GM18868 (cell line): ENCODE data around the gene PLAAT4.

Experiments used
- ATAC-seq: cut with Tn5 transposase; IDR thresholded peaks from one replicate; pipeline ENCODE4 v1.9.1; 2021; ENCODE audit warnings: mild to moderate bottlenecking, moderate library complexity; ENCODE audit not compliant: unreplicated experiment

The PLAAT4 gene

GRCh38 chr11:63536669-63537292 lies at the start of gene PLAAT4:
Gene PLAAT4, plus strand, starts transcription at chr11:63536808. Its CDS starts 61 bp downstream, at chr11:63536869.
- no peak for ATAC-seq

- no peak for ATAC-seq
Observed at GRCh38 chr11:63488789-63489188, 47.8 kb upstream of the PLAAT4 start.

GRCh38 chr11:63489879-63490278 lies 46.7 kb upstream of the PLAAT4 start:
- ATAC-seq: no peak

DNA sequence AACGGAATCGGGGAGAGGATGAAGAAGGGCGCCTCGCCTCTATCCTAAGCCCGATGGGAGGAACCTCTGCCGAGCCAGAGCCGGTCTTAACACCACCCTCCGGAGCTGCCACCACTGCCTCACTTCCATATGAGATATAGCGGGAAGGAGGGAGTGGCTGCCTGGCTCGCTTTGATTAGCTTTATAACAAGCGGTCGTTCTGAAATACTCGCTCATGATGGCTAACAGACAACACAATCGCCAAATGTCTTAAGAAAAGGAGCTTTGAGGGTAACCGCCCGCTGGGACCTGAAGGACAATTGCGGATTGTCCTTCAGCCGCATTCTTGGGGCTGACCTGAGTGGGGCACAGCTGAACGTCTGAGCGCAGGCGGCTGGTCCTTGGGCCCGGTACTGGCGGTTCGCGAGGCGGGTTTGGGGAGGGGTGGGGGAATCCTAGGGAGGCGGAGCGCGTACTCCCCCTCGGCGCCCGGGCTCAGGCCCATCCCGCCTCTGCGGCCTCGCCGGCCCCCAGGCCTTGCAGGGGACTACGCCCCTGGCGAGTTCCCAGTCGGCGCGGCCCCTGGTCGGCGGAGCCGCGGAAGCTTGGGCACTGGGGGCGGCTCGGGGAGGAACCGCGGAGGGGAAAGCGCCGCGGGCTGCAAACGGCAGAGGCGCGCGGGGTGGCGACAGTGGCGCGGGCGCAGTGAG lies 45.9 kb upstream of the PLAAT4 start, which contains the start of gene PLAAT5:
TSS of gene PLAAT5 (minus strand) at position 617 of the 689 bp plus-strand sequence. CDS start at position 484, 133 bp downstream.
- ATAC-seq: no peak

- no peak for ATAC-seq
Observed at GRCh38 chr11:63491240-63491587, 45.4 kb upstream of the PLAAT4 start.

DNA sequence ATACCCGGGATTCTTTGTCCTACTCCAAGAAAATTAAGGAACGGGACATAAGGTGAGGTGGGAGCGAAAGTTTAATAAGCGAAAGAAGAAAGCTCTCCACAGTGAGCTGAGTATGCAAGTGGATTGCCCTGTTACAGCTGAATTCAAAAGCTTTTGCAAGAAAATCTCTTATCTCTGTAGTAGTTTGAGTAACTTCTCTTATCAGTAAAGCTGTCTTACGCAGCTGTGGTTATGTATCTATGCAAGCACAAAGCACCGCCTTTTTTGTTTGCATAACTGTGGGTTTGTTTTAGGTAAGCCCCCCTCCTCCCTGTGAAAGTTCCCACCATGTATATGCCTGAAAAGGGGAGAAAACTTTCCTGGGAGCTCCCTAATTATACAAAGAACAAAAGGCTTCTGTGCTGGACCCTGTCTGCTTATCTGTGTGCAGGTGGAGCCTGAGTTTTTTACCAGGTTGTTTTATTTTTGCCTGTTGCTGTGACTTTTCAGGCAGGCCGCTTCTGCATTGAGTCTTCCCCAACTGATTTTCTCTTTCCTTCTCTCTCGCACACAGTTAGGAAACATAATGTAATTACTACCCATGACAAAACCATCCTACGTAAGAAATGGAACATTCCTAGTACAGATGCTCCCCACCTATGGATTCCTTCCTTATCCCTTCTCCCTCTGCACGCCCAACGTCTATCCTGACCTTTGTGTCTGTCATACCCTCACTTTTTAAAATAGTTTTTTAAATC lies 44.8 kb upstream of the PLAAT4 start:
- no peak for ATAC-seq

DNA sequence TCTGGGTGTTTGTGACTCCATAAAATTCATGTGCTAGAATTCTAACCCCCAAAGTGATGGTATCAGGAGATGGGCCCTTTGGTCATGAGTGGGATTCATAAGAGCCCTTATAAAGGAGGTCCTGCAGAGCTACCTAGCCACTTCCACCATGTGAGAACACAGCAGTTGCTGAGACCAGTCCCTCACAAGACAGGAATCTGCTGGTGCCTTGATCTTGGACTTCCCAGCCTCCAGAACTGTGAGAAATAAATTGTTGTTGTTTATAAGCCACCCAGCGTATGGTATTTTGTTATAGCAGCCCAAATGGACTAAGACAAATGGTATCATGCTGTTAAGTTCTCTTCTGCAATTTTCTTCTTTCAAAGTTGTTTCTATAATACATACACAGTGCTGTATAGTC lies 44.2 kb upstream of the PLAAT4 start:
- no peak for ATAC-seq

- no peak for ATAC-seq
Observed at GRCh38 chr11:63493127-63493526, 43.5 kb upstream of the PLAAT4 start.

- no peak for ATAC-seq
Observed at GRCh38 chr11:63494975-63495374, 41.6 kb upstream of the PLAAT4 start.

DNA sequence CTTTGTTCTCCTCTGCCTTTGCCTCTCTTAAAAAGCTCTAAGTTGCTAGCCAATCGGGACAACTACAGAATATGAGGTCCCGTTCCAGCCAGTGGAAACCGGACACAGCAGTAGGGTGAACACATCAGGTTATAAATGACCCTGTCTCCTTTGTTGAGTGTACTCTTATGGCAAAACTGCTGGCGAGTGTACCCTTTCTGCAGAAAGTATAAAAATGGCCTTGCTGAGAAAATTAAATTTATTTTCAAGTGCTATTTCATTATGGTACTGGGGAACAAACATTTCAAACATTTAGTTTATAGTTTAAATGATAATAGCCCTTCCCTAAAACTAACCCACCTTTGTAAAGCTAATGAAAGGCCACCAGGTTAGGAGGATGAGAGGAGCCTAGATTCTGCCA lies 36.7 kb upstream of the PLAAT4 start:
- ATAC-seq: no peak

DNA sequence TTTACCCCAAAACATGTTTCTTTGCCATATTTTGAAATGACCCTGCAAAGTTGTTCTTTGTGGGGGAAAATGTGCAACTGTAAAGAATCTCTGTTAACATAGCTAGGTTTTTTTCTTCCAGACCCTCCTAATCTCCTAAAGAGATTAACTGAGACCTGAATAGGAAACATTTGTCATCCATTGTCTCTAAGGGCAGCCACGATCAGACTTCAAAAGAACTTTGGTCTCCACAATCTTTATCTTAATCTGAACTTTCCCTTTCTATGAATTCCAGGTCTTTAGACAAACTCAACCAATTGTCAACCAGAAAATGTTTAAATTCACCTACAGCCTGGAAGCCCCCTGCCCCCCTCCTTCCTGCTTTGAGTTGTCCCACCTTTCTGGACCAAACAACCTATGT lies 35.4 kb upstream of the PLAAT4 start:
- ATAC-seq: no peak

GRCh38 chr11:63502252-63502820 lies 34.3 kb upstream of the PLAAT4 start:
- no peak for ATAC-seq

DNA sequence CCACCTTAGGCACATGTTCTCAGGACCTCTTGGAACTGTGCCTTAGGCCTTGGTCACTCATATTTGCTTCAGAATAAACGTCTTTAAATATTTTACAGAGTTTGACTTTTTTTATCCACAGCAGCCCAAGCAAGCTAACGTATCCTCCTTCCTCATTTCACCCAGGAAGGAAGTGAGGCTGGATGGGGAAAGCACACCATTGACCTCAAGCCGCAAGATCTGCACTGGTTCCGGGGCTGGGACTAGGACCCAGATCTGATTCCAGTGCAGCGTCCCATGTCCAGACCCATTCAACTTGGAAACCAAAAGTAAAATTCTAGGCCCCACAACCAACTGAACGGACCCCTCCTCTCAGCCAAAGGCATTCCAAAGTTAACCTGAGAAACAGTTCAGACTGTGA lies 33.1 kb upstream of the PLAAT4 start:
- no peak for ATAC-seq

- ATAC-seq: no peak
Observed at GRCh38 chr11:63504054-63504453, 32.6 kb upstream of the PLAAT4 start.

GRCh38 chr11:63504933-63505586 lies 31.5 kb upstream of the PLAAT4 start:
- ATAC-seq: no peak

DNA sequence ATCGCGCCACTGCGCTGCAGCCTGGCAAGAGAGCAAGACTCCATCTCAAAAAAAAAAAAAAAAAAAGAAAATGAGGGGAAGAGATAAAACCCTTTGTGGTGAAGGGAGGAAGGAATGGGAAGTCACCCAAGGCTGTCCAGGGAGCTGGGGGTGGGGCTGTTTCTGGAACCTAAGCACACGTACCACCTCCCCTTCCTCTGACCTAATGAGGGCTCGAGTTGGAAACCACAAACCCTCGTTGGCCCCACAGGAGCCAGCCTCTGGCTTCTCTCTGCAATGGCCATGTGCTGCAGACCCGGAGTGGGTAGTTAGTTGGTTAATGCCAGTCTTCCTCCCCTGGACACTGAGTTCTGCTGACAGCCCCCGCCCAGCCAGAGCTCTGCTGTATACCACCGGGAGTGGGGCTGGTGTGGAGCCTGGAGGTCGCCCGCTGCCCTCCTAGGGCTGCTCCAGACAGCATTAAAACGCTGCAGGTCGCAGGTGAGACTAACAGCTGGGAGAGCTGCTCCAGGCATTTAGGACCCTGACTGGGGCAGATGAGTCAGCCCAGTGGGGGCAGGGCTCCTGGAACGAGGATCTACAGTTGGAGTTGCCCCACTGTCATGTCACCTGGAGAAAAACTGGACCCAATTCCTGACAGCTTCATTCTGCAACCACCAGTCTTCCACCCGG lies 30.6 kb upstream of the PLAAT4 start, which contains the start of gene LGALS12:
TSS of gene LGALS12 (plus strand) at position 228 of the 672 bp plus-strand sequence. CDS start at position 603, 375 bp downstream.
- no peak for ATAC-seq

GRCh38 chr11:63506876-63507275 lies 29.7 kb upstream of the PLAAT4 start:
- no peak for ATAC-seq

GRCh38 chr11:63507511-63507910 lies 29.1 kb upstream of the PLAAT4 start:
- no peak for ATAC-seq

DNA sequence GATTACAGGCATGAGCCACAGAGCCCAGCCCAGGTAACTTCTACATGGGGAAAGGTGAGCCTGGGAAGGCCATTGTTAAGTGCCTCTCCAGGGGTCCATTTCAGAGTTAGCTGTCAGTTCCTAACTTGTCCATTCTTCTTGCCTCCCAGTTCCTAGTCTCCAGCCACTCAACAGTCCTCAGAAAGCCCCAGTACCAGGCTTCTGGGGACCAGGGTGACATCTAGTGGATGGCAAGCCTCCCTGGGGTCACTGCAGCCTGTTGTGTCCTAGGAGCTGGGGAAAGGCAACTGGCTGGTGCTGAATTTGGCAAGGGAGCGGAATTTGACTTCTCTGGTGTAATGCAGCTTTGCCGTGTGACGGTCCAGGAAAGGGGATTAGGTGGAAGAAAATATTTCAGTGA lies 28.6 kb upstream of the PLAAT4 start:
- ATAC-seq: no peak

- ATAC-seq: no peak
Observed at GRCh38 chr11:63508745-63509144, 27.9 kb upstream of the PLAAT4 start.
